ENCODE measurements around the gene B4GALT5. TPM values are rescaled to one million over a fixed set of nuclear protein-coding genes. Genes with fewer than 3 reads are reported as not detected.

Gene B4GALT5
- total and polyA plus RNA-seq, 7 donors = 17.1 to 46.0 (median 21.4) TPM

- peak overlapping the region; percentile 35 to 68 (median 64) for H3K27ac ChIP-seq
- H3K9me3 ChIP-seq = no peaks in the 10 kb centered on the region
- intact Hi-C loops (cut with DNase I) = no loop called here
- no peak for DNase-seq
- WGBS, 2 donors = 74 to 79% methylated on average over 11 of the region's 11 CpGs
- H3K4me3 ChIP-seq = no peak overlapping the region
- no peak for TF ChIP-seq CTCF (IDR thresholded peaks at IDR 0.05)
- TF ChIP-seq POLR2A (IDR thresholded peaks at IDR 0.05) = no peak
- no peak for TF ChIP-seq POLR2AphosphoS5 (IDR thresholded peaks at IDR 0.05)
- TF ChIP-seq EP300 (IDR thresholded peaks at IDR 0.05) = no peak
- H3K4me1 ChIP-seq = peaks cover 0 to 91% (median 72%) of the 10 kb centered on the region in 4 donors
- H3K36me3 ChIP-seq = no peaks in the 10 kb centered on the region
- no peaks in the 10 kb centered on the region for H3K27me3 ChIP-seq
Observed at GRCh38 chr20:49677777-49678758, 35.6 kb downstream of the B4GALT5 start.

GRCh38 chr20:49676581-49677291 is 36.9 kb downstream of the B4GALT5 start:
- Histone ChIP-seq H3K4me1 (peaks cover 0 to 97% (median 80%) of the 10 kb centered on the region in 4 donors), H3K9me3 (no peaks in the 10 kb centered on the region), H3K27me3 (no peaks in the 10 kb centered on the region), H3K27ac (peak overlapping the region in 3 of 4 donors; percentile 4 to 68 (median 68)), H3K36me3 (no peaks in the 10 kb centered on the region), H3K4me3 (no peak overlapping the region)
- intact Hi-C loops (cut with DNase I) = no loop called here
- TF ChIP-seq CTCF (IDR thresholded peaks at IDR 0.05) = no peak
- TF ChIP-seq POLR2AphosphoS5 (IDR thresholded peaks at IDR 0.05) = peak in 1 of 4 donors; percentile 7
- WGBS, 2 donors = 43 to 49% methylated on average over 6 of the region's 6 CpGs
- no peak for DNase-seq

- 18 to 59% methylated on average over 9 of the region's 9 CpGs for whole genome bisulfite sequencing, 2 donors
- Histone ChIP-seq H3K4me3 (no peak overlapping the region), H3K27ac (no peak overlapping the region), H3K4me1 (peaks cover 0 to 96% (median 82%) of the 10 kb centered on the region in 4 donors), H3K9me3 (no peaks in the 10 kb centered on the region), H3K36me3 (no peaks in the 10 kb centered on the region), H3K27me3 (no peaks in the 10 kb centered on the region)
- intact Hi-C loops (cut with DNase I) = no loop called here
- no peak for TF ChIP-seq POLR2AphosphoS5 (IDR thresholded peaks at IDR 0.05)
- no peak for DNase-seq
Observed at GRCh38 chr20:49675368-49676151, 38.1 kb downstream of the B4GALT5 start.

- DNase-seq = no peak
- no peaks in the 10 kb centered on the region for H3K36me3 ChIP-seq
- no peaks in the 10 kb centered on the region for H3K9me3 ChIP-seq
- WGBS, 2 donors = 22 to 65% methylated on average over 10 of the region's 10 CpGs
- peak overlapping the region in 1 of 4 donors; percentile 19 for H3K27ac ChIP-seq
- intact Hi-C loops (cut with DNase I) = no loop called here
- H3K4me3 ChIP-seq = no peak overlapping the region
- H3K27me3 ChIP-seq = no peaks in the 10 kb centered on the region
- TF ChIP-seq EP300 (IDR thresholded peaks at IDR 0.05) = no peak
- TF ChIP-seq POLR2AphosphoS5 (IDR thresholded peaks at IDR 0.05) = no peak
- TF ChIP-seq POLR2A (IDR thresholded peaks at IDR 0.05) = no peak
- no peak for TF ChIP-seq CTCF (IDR thresholded peaks at IDR 0.05)
- H3K4me1 ChIP-seq = peaks cover 0 to 96% (median 83%) of the 10 kb centered on the region in 4 donors
Observed at GRCh38 chr20:49674383-49675352, 39.0 kb downstream of the B4GALT5 start.
